Right ventricle myocardium inferior (tissue), 1 donor: ENCODE measurements around the gene CDH6. TPM values are rescaled to one million over a fixed set of nuclear protein-coding genes. Genes with fewer than 3 reads are reported as not detected.

ENCODE experiments used
- ATAC-seq: fragments of 200-7000 bp; cut with Tn5 transposase; one replicate; pipeline ENCODE4 v1.9.1; 2020; ENCODE audit warnings: mild to moderate bottlenecking, moderate library complexity
- DNase-seq: peaks from one replicate; pipeline ENCODE4 v3.0.0; 2021; ENCODE audit errors: missing footprints
- intact Hi-C: fragments of 100-400 bp; cut with DNase I; formaldehyde crosslinking; loops from one replicate; pipeline ENCODE4 v1.11.0; 2022
- total RNA-seq: library from RNA; stranded (reverse); fragmentation: NEBNext Ultra II Directional; extraction: Animal tissue kit (Norgen Biotek cat#: 25700); gene quantifications from one replicate; pipeline ENCODE4 v1.2.1, GENCODE V29; 2021
- donor health status: DM: no; HTN: yes; CAD: no; lungs with severe emphysema.

CDH6 gene
- total RNA-seq, 1 donor from 2014 or later: 3.3 TPM

DNA sequence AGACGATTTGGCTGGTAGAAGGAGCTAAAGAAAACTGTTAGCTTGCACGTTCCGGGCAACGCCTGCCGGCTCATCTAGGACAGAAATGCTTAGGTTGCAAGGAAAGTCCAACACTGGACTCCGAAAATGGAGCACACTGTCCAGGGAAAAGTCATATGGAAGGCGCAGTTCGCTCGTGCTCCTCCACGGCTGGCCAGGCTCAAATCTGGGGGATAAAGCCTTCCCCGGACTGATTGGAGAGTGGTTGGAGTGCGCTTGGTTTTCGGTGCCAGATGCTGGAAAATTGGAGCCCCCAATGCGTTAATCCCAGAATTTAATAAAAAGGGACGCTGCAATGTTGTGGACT is 955 bp downstream of the CDH6 start:
- no peak for DNase-seq

DNA sequence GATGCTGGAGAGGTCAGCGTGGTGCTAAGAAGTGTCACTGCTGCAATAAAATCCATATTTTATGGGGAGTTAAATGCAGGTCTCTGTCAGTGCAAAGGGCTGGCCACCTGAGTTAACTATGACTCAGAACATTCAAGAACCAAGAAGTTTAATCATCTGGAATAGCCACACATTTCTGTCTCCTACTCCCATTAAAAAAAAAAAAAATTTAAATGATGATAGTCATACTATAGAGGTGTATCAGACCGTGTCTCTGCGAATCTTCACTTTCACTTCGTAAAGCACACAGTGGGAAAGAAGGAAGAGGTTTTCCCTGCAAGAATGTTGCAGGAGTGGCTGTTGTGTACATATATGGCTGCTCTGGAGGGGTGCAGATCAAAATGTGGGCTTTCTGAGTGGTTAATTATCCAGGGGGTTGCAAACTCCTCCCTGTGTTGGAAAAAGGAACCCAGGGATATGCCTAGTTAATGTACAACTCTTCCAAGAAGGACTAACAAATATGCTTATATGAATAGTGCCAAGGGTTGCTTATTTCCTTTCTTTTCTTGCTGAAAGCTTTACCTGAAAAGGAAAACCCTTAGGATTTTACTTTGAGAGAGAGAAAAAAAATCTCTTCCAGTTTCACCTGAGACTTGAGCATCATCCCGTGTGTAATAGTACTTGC is 1.5 kb downstream of the CDH6 start:
- intact Hi-C loops: loop anchor here (5.0 kb wide), 1 partner anchor 37 kb away; no protein-coding TSS in a partner anchor
- ATAC-seq (no peak), DNase-seq (no peak)

More for the DNA sequence above, 955 bp downstream of the CDH6 start:
- no peak for ATAC-seq
- intact Hi-C loops: loop anchor here (5.0 kb wide), 1 partner anchor 38 kb away; no protein-coding TSS in a partner anchor

DNA sequence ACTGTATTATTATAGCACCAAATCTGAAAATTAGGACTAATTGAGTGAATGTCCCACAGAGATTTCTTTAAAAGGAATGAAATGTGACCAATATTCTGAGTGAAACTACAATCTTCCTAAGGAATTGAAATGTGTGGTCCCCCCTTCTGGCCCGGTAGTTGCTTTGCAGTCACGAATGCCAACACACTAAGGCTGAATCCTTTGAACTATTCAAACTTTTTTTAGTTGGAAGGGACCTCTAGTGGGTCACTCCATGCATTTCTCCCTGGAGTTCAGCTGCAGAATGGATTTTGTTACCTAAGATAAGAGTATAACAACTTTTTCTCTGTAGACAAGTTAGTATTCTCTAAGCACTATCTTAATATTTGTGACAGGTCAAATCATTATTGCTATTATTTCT is 2.8 kb downstream of the CDH6 start:
- ATAC-seq (no peak), DNase-seq (no peak)
- intact Hi-C loops: no loop called here

DNA sequence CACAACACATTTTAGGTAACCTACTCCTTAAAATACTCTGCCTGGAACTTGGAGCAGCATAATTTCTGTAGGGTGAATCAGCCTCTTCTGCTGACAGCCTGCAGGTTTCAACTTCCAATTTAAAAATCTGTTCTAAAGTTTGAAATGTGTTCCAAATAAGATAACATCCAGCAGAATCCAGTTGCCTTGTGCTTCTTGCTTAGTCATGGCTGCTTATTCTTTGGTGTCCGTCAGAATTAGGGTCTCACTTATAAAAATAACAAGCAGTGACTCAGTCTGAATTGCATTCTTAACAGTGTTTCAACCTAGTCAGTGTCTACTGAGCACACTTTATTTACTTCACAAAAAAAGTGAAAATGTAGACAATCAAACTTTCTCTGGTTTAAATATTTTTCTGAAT is 3.7 kb downstream of the CDH6 start:
- DNase-seq (no peak), ATAC-seq (no peak)
- intact Hi-C loops: no loop called here

DNA sequence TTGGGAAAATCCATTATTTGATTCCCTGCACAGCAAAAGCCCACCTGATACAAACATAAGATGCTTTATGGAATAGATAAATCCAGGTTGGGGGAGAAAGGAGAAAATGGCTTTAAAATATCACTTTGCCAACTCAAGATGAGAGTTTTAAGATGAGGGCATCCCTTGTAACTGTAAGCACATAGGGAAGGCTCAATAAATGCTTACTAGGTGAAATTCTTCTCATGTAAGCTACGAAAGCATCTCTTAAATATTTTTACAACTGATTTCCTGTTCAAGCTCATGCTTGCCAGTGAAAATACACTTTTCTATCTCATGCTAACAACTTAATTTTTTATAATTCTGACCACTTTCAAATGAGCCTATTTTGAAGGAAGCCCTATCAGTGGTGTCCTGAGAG is 11.5 kb downstream of the CDH6 start:
- no peak for ATAC-seq
- no peak for DNase-seq
- intact Hi-C loops: no loop called here

DNA sequence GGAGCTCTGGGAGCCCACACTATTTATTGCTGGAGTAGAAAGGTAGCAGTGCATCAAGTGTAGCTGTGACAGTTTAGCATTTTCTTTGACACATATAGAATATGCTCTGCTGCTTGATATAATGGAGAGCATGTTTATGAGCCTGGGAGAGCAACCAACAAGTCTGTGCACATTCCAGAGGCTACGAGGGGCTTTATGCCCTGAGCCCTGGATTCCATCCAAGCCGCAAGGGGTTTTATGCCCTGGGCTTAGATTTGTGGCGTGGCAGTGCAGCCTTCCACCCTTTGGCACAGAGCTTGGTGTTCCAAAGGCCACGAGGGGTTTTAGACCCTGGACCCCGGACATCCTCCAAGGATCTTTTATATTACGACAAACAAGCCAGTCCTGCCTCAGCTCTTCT is 14.6 kb downstream of the CDH6 start:
- intact Hi-C loops: no loop called here
- ATAC-seq: no peak
- no peak for DNase-seq

DNA sequence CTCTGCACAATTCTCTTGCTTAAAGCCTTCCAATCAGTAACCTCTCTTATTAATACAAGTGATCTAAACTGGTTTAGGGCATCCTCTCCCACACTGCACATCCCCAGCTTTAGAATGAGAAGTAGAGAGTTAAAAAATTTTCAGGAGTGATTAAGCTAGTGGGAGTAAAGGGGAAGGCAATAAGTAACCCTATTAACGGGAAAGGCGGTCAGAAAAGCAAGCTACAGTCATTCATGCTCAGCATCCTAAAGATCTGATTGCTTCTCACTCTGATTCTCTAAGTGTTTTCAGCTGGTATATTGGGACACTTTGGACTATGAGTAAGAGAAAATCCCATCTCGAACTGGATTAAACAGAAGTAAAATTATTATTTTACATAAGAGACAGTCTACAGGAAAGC is 15.8 kb downstream of the CDH6 start:
- intact Hi-C loops: no loop called here
- no peak for DNase-seq
- ATAC-seq: no peak

DNA sequence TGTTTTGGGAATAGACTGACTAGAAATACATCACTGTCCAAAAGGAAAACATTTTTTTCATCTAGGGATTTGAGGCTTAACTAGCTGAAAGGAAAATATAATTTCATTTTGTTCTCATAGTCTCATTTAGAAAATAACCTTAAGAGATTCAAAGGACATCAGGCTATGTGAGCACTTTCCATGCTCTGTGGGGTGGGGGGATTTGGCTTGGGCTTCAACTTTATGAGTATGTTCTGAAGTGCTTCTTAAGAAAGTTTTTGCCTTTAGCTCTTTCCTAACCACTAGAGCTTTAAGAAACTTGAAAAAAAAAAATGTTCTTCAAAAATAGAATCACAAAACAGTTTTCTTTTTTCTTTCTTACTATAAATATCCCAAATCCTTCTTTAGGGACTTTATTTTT is 17.6 kb downstream of the CDH6 start:
- DNase-seq (no peak), ATAC-seq (no peak)
- intact Hi-C loops: no loop called here

DNA sequence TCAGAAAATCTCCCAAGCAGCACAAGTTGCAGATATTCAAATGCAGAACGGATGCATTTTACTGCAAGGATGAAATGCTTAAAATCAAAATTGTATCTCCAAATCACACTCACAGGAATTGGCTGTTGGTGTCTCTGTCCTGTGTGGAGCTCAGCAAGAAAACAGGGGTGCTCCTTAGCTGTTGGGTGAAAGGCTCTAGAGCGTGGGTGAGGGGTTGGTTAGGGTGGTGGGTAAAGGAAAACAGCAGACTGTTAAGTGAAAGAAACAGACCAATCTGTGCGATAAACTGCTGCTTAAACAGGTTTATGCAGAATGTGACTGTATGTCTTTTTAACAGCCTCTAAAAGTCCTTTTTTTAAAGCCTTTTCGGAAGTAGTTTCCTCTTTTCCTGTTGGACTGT is 19.8 kb downstream of the CDH6 start:
- DNase-seq: no peak
- intact Hi-C loops: no loop called here
- ATAC-seq: no peak

DNA sequence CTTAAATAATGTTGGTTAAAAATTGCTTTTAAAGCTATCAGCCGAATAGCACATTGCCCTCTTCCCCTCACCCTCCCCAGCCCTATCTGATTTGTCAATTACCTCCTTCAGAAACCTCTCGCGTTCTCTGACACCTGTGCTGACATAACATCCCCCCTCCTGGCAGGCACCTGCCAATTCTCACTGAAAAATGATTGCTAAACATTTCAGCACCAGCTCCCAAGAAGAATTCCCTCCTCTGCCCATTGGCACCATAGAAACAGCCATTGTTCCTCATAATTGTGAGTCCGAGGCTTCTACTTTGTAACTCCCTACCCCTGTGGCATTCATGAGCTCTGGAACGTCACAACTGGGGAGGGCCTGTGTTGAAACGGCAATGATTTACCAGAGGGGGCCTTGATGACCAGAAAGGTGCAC is 20.2 kb downstream of the CDH6 start:
- intact Hi-C loops: no loop called here
- ATAC-seq (no peak), DNase-seq (no peak)

DNA sequence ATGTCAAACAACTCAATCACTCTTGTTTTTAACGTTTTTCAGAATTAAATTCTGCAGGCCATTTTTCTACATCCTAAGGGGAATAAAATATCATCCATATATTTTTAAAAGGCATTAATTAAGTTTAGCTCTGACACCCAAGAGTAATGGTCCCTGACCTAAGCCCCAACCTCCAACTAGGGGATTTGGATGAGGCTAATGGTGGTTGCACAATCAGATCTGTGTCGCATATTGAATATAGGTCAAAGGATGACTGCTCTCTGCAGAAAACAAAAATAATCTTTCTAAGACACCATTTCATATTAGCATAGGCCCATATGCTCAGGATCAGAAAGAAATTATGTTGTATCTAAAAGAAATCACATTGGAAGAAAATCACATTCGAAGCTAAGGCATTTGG is 20.7 kb downstream of the CDH6 start:
- intact Hi-C loops: no loop called here
- DNase-seq (no peak), ATAC-seq (no peak)

DNA sequence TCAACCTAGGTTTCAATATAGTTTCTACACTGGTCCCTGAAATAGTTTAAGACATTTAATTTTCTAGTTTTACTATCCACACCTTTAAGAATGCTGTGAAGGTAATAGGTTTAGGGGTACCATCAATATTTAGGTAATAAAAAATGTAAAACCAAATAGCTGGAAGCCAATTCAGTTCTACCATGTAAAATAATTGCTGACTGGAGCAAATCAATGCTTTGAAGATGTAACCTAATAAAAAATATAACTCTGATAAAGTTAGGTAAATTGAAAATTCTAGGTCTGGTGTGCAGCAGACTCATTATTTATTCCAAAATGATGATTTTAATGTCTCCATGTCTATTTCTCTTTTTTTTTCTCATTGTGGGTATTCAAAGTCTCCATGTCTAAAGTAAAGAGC is 21.8 kb downstream of the CDH6 start:
- ATAC-seq: no peak
- DNase-seq: no peak
- intact Hi-C loops: no loop called here

DNA sequence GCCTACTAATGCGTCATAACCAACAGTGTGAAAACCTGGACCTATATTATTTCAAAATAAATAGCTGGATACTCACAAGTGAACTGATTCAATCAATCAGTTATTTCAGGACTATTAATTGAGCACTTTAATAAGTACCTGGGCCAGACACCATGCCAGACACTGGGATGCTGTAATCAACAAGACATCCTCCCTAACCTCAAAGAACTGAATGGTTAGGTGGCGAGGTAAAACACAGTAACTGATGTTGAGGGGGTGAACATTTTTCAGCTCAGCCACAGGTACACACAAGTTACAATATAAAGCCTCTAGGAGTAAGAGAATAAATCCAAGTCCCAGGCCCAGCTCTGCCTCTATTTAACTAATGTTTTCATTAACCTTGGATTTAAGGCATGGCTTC is 24.0 kb downstream of the CDH6 start:
- DNase-seq (no peak), ATAC-seq (no peak)
- intact Hi-C loops: no loop called here

DNA sequence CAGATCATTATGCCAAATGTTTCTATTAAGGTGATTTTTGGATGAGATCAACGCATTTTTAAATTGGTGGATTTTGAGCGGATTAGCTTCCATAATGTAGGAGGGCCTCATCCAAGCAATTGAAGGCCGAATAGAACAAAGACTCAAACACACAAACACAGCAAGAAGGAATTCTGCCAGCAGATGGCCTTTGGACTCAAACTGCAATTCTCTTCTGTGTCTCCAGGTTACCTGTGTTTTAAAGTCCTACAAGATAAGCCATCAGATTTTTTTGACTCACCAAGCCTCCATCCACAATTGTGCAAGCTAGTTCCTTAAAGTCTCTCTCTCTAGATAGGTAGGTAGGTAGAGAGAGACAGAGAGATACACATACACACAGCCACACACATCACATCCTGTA is 25.5 kb downstream of the CDH6 start:
- intact Hi-C loops: no loop called here
- no peak for ATAC-seq
- DNase-seq: no peak

DNA sequence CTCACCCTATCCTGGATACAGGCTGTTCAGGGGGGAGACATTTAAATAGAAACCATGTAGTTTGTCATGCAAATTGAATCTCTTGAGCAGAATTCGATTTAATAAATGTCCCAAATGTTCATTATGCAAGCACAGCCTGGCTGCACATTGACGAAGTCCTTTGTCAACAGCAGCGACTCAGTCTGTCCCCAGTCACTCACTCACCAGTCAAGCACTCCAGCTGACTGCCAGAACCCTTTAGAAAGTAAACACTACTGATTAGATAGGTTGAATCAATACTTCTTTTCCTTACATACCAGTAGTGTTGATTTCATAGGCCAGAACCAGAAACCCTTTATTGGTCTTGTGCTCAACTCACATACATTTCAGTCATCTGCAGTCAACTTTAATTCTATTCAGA is 27.5 kb downstream of the CDH6 start:
- ATAC-seq: peak; percentile 69
- intact Hi-C loops: no loop called here

DNA sequence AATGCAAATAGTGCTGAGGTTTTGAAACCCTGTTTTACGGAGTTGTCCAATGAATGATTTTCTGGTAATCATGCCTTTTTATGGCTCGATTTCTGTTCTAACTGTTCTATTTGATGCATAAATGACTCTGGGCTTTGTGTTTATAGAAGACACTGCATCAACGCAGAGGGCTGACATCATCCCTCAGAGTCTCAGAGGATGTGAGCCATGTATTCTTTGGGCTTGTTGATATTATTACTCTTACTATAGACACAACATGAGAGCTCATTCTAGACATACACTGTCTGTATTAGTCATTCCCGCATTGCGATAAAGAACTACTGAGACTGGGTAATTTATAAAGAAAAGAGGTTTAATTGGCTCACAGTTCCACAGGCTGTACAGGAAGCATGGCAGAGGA is 31.6 kb downstream of the CDH6 start:
- no peak for DNase-seq
- no peak for ATAC-seq
- intact Hi-C loops: no loop called here

More for the DNA sequence above, 27.5 kb downstream of the CDH6 start:
- no peak for DNase-seq

DNA sequence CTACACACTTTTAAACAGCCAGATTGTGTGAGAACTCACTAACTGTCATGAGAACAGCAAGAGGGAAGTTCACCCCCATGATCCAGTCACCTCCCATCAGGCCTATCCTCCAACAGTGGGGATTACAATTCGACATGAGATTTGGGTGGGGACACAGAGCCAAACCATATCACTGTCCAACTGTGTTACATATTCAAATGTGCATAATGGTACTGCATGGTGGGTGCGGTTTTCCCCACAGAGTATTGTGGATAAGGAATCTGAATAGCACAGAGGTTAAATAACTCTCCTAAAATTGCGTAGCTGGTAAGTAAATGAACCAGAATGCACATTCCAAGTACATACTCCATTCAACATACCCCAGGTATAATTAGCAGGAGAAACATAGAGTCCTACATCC is 32.1 kb downstream of the CDH6 start:
- no peak for ATAC-seq
- no peak for DNase-seq
- intact Hi-C loops: no loop called here

DNA sequence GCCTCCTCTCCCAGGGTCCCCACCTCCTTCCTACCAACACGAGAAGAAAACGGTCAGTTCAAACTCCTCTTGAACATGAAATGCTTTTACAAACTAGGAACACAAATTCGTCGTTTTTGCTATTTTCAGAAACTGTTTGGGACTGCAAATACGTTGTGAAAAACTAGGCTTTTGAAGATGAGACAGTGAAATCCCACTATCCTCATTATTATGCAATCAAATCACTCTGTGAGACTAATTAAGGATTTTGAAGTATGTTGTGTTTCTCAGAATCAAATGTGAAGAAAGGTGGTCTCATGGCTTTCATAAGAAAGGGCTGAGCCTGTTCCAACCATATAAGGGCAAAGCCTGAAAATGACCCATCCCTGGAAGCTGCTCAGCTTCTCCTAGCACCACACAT is 33.2 kb downstream of the CDH6 start:
- ATAC-seq (no peak), DNase-seq (no peak)
- intact Hi-C loops: no loop called here

DNA sequence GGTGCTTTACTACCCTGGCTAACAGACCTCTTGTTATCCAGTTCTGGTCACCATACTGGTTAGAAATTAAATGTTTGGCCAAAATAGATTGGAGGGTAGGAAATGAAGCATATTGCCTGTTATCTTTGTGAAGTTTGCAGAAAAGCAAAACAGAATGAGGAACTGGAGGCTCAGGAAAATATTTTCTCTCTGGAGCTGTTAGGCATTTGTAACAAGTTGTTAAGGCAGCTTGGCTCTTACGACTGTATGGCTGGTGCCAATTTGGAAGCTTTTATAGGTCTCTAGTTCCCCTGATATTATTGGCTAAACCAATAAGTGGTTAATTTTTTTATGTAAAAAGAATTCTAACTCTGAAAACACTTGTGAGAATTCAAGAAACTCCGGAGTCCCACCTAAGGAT is 35.8 kb downstream of the CDH6 start:
- no peak for DNase-seq
- no peak for ATAC-seq
- intact Hi-C loops: no loop called here

DNA sequence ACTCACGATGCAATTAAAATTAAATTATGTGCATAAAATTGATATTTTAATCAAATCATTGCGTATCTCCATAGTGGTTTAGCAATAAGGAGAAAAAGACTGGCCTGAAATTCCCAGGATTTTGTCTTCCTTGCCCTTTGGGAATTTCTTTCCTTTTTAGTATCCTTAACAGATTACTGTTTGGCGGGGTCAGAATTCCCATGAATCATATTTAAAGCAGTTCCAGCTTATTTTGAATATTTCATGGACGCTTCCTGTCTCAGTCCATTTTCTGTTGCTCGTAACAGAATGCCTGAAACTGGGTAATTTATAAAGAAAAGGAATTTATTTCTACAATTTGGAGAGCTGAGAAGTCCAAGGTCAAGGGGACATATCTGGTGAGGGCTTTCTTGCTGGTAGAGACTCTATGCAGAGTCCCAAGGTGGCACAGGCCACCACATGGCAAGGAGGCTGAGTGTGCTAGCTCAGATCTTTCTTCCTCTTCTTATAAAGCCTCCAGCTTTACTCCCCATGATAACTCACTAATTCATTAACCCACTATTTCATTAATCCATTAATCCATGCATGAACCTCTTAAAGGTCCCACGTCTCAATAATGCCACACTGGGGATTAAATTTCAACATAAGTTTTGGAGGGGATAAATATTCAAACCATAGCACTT is 37.8 kb downstream of the CDH6 start:
- no peak for DNase-seq
- ATAC-seq: no peak
- intact Hi-C loops: loop anchor here (5.0 to 10.0 kb wide), 2 partner anchors 39 to 827 kb away; partner anchors contain the start of gene CDH6
